CD4-positive, alpha-beta T cell treated with Interleukin-1 beta for 1 hour (primary cell): Measurements from ENCODE around the gene SMIM41.
A peak's percentile ranks its signal among the peaks of the same experiment; 100 is the strongest.

Source experiments
- DNase-seq, 2 donors: peaks; one replicate each; pipeline ENCODE4 v3.0.0-alpha.2; 2020 to 2022

SMIM41 gene

DNA sequence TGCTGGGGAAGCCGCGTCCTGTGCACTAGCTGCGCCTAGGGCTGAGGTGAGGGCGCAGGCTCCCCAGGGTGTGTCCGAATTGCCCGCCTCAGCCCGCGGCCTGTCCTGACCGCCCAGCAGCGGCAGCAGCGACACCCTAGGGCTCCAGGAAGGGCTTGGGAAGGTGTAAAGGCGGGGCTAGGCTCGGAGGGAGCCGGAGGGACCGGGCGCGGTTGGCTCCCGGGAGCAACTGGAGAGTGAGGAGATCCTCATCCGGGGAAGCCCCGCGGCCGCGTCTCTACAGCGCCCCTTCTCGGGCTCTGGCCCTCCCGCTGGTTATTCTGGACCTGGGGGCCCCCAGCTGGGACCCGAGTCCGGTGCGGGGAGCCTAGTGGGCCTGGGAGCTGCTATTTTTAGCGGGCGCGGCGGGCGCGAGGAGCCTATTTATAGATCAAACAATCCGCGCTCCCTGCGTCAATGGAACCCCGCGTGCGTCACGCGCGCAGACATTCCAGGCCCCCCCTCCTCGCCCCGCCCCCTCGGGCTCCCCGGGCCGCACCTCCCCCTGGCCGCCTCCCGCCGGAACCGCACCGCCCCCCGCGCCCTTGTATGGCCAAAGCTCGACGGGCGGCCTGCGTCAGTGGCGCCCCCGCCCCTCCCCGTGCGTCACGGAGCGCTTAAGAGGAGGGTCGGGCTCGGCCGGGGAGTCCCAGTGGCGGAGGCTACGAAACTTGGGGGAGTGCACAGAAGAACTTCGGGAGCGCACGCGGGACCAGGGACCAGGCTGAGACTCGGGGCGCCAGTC lies 28.6 kb upstream of the SMIM41 start, which contains the start of gene NR4A1:
Gene NR4A1, plus strand, starts transcription at position 685 of the 784 bp plus-strand sequence. CDS start 2,887 bp downstream, outside the sequence.
- DNase-seq = peak; percentile 98 to 99

DNA sequence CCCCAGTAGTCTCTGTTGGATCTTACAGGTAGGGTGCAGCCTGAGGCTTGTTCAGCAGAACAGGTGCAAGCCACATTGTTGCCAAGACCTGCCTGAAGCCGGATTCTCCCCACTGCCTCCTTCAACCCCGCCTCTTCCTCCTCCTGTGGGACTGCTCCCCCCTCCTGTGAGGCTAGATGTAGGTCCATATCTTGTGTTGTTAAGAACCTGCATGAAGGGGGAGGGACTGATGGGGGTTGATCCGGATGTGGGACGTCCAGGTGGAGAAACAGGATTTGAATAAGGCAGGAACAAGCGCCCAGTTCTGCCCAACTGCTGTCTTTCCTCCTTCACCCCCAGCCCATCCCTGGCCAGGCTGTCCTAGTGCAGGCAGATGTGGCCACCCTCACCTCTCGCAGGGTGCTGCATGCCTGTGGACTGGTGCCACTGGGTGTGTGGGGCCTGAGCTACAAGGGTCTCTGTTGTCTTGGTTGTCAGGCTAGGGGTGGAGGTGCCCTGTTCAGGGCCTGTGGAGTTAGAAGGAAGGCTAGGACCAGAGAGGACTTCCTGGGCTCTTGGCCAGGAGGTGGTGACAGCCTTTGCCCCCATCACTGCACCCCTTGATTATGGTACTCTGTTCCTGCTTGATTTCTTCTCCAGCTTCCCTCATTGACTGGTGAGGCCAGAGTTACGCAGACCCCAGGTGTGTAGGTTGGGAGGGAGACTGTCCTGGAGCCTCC lies 26.9 kb upstream of the SMIM41 start:
- DNase-seq = peak; percentile 41 to 62

DNA sequence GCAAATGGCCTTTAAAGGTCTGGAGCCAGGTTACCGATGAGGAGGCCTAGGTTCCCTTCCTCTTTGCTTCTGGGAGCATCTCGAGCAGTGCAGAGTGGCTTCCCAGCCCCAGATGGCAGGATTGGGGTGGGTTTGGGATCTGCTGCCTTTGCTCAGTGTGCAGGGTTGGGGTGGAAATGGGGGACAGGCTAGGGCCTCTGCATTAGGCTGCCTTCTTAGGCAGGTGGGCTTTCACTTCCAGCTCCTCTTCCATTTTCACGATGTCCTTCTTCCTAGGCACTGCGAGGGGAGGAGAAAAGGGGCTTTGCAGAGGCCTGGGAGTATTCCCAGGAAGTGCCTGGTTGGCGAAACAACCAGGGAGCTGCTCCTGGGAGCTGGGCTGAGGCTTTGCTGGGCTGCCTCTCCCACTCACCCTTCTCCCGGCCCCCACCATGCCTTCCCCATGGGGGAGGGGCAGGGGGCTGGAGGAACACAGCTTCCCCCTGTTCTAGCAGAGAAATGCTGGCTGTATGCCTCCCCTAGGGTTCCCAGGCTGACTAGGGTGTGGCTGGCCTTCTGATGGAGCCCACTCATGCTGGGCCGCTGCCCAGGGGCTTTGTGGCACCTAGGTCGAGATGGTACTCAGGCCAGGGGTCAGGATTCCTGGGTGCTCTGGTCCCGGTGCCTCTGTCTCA lies 25.8 kb upstream of the SMIM41 start:
- peak in 1 of 2 donors; percentile 14 for DNase-seq

DNA sequence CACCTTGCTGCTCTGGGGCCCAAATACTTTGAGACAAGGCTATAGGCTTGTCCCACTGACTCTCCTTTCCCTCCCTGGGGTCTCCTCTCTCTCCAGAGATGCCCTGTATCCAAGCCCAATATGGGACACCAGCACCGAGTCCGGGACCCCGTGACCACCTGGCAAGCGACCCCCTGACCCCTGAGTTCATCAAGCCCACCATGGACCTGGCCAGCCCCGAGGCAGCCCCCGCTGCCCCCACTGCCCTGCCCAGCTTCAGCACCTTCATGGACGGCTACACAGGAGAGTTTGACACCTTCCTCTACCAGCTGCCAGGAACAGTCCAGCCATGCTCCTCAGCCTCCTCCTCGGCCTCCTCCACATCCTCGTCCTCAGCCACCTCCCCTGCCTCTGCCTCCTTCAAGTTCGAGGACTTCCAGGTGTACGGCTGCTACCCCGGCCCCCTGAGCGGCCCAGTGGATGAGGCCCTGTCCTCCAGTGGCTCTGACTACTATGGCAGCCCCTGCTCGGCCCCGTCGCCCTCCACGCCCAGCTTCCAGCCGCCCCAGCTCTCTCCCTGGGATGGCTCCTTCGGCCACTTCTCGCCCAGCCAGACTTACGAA lies 25.2 kb upstream of the SMIM41 start:
- no peak for DNase-seq

DNA sequence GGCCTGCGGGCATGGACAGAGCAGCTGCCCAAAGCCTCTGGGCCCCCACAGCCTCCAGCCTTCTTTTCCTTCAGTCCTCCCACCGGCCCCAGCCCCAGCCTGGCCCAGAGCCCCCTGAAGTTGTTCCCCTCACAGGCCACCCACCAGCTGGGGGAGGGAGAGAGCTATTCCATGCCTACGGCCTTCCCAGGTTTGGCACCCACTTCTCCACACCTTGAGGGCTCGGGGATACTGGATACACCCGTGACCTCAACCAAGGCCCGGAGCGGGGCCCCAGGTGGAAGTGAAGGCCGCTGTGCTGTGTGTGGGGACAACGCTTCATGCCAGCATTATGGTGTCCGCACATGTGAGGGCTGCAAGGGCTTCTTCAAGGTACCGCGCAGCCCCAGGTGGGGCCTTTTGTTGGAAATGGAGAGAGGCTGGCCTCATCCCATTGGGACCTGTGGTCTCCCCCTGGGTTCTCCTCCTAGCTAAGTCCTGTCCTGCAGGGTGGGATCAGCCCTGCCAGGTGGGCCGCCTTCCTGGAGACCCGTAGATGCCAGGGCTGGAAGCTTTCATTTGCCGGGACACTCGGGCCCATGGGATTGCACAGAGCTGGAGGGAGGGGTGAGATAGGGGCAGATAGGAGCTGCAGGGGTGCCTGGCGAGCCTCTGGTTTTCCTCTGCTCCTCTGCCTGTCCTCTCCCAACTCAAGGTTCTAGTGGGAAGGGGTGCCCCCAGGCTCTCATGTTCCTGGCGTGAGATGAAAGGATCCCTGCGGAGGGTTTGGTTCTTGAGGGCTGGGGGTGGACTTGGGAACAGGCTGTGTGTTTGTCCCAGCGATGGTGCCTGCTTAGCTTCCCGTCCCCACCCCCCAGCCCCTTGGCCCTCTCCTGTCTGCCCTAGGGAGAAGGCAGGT lies 24.4 kb upstream of the SMIM41 start:
- peak in 1 of 2 donors; percentile 27 for DNase-seq

DNA sequence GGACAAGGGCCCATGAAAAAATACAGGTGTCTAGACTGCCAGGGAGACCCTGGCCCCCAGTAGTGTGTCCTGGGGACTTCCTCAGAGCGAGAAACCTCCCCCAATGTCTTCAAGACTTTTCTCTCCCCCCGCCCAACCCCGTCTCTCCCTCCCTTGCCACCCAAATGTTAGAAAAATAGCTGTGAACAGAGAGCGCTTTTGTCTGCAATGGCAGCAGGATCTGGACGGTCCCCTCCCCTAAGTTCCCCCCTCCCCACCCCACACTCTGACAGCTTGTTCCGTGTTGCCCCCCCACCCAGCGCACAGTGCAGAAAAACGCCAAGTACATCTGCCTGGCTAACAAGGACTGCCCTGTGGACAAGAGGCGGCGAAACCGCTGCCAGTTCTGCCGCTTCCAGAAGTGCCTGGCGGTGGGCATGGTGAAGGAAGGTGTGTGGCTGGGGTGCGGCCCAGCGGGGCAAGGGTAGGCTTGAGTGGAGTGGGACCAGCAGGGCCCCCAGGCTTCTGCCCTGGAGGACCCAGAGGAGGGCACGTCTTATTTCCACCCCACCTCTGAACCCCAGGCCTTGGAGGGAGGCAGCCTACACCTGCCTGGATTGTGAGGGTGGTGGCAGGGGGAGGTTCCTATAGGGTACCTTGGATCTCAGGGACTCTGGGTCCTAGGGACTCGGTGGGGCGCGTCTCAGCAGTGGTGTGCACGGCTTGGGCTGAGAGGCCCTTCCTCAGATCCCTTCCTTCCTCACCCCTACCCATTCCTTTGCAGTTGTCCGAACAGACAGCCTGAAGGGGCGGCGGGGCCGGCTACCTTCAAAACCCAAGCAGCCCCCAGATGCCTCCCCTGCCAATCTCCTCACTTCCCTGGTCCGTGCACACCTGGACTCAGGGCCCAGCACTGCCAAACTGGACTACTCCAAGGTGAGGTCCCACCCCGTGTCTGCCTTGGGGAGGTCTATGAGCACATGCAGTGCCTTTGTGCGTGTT lies 23.5 kb upstream of the SMIM41 start:
- peak in 1 of 2 donors; percentile 28 for DNase-seq

DNA sequence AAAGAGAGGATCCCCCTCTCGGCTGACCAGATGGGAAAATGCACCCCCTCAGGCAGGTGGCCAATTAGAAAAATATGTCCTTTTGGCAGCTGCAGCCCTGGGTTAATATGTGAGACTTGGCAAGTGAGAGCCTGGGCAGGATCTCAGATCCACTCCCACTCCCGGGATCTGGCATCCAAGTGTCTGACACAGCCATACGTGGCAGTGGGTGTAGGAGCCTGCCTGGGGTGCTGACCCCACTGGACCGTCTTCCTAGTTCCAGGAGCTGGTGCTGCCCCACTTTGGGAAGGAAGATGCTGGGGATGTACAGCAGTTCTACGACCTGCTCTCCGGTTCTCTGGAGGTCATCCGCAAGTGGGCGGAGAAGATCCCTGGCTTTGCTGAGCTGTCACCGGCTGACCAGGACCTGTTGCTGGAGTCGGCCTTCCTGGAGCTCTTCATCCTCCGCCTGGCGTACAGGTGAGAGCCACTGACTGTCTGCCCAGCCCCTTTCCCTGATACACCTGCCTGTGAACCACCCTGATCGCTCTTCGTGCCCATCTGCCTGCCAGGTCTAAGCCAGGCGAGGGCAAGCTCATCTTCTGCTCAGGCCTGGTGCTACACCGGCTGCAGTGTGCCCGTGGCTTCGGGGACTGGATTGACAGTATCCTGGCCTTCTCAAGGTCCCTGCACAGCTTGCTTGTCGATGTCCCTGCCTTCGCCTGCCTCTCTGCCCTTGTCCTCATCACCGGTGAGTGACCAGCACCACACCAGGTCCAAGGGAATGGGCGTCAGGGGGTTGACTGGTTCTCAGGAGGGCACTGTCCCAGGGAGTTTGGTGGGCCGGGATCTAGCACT lies 22.5 kb upstream of the SMIM41 start:
- DNase-seq = peak in 1 of 2 donors; percentile 23

DNA sequence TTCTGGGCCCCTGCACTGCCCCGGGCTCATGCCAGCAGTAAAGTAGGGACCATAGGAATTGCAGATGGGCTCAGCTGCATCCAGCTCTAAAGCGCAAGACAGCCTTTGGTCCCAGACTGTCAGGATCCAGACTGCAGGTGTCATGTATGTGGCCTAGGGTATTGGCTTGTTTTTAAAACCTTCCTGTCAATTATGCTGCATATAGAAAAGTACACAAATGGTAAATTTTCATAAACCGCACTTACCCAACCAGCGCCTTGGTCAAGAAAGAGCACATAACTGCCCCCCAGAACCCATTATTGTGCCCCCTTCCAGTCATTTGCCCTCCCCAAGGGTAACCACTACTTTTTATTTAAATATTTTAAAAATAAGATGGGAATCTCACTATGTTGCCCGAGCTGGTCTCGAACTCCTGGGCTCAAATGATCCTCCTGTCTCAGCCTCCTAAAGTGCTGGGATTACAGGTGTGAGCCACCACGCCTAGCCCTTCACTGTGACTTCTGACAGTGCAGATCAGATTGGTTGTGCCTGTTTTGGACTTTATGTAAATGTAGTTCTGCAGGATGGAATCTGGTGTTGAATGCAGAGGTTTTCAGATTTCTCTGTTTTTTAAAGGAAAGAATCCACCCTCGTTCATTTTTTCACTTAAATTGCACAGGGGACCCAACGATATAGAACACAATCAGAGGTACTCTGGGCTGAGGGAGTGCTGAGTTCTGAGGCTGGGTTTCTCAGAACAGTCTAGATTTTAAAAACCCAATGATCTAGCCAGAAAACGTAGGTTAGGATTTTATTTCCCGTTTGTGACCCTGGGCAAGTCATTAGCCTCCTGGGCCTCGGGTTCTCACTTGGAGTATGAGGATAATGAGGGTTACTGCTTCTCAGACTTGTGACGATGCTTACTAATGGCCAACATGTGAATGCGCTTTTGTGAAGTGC lies 21.6 kb upstream of the SMIM41 start:
- DNase-seq = no peak

DNA sequence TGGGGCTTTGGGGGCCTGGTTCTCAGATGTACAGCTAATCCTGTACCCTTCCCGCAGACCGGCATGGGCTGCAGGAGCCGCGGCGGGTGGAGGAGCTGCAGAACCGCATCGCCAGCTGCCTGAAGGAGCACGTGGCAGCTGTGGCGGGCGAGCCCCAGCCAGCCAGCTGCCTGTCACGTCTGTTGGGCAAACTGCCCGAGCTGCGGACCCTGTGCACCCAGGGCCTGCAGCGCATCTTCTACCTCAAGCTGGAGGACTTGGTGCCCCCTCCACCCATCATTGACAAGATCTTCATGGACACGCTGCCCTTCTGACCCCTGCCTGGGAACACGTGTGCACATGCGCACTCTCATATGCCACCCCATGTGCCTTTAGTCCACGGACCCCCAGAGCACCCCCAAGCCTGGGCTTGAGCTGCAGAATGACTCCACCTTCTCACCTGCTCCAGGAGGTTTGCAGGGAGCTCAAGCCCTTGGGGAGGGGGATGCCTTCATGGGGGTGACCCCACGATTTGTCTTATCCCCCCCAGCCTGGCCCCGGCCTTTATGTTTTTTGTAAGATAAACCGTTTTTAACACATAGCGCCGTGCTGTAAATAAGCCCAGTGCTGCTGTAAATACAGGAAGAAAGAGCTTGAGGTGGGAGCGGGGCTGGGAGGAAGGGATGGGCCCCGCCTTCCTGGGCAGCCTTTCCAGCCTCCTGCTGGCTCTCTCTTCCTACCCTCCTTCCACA lies 20.7 kb upstream of the SMIM41 start:
- peak; percentile 42 to 44 for DNase-seq

DNA sequence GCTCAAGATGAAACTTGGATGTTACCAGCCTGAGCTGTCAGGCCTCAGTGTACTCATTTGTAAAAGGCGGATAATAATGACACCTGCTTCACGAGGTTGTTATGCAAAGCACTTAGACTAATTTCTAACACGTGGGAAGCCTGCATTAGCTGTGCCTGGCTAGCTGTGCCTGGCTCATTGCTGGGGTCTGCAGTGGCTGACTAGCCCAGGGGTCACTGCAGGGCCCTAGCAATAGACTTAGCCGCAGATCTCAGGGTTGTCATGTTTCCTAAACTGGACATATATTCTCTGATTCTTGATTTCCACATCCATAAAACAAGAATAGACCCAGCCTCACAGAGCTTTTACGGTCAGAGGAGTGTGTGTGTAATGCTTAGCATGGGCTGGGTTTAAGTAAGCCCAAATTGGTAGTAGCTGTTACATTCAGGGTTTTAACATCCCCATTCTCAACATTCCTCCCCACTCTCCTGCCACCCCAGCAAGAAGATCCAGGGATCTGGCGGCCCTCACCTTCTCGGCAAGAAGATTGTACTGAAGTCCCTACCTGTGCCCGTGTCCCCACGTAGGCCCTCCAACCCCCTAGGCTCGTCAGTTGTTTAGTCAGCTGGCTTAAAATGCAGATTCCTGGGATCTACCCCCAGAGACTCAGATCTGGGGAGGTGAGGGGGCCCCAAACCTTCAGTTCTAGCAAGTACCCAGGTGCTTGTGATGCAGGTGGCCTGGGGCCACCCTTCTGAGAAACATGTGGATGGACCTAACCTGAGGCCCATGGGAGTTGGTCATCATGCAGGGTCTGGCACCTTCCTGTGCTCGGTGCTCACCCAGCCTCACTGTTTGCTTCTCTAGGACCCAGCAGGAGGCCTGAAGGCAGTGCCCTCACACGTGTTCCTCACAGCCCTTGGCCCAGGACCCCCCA lies 19.7 kb upstream of the SMIM41 start:
- DNase-seq = peak; percentile 69

DNA sequence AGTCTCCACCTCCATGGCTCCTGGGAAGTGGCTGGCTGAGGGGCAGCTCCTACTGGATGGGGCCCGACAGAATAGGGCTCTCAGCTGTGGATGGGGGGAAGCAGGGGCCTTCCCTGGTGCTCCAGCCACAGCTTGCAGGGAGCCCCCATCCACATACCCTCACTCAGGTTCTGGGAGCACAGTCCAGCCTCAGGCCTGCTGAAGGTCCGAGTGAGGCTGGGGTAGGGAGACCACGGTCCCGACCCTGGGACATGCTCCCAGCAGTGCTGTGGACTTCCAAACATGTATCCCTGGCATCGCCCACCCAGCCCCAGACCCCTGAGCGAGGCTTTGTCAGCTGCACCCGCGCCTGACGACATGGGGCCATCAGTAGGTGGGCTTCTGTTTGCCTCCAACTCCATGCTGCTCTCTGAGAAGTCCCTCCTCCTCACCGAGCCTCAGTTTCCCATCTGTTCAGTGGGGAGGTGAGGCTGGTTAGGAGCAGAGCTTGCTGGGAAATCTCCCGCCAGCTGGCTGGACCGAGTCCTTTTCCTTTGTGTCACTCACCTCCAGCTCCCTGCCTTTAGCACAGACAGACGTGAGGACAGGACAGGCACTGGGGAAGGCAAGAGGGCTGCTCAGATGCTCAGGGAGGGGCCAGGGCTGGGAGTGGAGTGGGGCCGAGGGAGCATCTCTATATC lies 18.9 kb upstream of the SMIM41 start:
- peak; percentile 34 to 50 for DNase-seq

DNA sequence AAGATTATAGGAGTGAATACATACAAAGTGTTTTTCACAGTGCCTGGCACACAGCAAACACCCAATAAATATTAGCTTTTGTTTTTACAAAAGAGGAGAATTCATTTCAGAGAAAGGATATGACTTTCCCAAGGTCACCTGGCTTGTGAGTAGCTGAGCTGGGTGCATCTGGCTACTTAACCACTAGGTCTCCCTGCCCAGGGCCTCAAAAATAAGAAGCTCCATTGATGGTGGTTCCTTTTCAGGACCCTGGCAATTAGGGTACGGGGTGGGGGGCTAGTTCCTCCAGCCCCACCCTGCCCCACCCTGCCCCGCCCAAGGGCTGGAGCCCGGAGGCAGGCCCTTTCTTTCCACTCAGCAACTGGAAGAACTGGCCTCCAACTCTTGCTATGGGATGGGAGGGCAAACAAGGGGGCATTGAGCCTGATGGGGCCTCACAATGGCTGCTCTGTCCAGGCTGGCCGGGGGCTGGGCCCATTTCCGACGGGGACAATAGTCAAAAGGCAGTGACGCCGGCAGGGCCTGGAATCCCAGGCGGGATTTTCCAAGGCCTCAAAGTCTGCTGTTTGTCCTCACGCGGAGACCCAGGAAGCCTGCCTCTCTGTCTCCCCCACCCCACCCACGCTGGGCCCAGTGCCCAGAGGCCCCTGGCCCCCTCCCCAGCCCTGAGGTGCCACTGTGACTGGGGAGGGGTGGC lies 17.9 kb upstream of the SMIM41 start:
- no peak for DNase-seq

DNA sequence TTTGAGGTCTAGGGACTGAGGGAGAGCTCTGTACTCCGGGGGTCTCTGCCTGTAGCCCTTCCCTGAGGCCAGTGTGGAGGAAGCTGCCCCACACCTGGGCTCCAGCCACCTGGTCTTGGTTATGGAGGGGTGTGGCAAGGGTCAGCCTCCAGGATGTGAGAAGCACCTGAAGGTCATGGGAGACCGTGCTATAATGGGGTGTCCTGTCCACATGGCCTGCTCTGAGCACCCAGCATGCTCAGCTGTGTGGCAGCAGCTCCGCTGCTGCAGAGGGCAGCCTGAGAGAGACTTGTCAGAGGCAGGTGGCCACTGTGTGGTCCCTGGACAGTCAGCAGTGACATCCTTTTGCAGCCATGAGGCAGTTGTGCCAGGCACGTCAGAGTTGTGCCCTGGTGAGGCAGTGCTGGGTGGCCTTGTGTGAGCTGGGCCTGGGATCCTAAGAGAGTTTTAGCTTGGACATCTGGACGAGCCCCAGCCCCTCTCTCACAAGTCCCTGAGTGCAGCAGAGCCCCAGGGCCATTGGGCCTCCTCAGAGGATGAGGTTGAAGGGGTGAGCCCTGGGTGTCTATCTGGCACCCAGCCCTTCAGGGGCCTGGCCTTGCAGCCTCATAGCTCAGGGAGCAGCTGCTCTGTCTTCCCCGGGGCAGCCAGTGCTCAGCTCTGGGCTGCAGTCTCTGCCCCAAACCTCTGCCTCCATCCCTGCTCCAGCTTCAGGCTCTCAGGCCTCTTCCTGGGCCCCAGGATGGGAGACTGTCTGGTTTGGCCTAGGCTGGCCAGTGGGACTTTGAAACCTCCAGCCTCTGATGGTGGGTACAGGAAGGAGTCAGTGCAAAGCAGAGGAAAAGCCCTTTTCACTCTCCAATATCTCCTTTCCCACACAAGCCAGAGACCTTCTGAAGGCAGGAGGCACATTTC lies 17.1 kb upstream of the SMIM41 start:
- DNase-seq = no peak
